ENCODE data around the gene CDC42EP1. TPM values are rescaled to one million over a fixed set of nuclear protein-coding genes. Genes with fewer than 3 reads are reported as not detected.
A peak's percentile ranks its signal among the peaks of the same experiment; 100 is the strongest.

The CDC42EP1 gene
- total RNA-seq, 1 donor from 2014 or later: 100 TPM

- no peak overlapping the region for H3K4me3 ChIP-seq
Observed at GRCh38 chr22:37556710-37557109, 3.6 kb upstream of the CDC42EP1 start.

GRCh38 chr22:37557321-37558001 lies 2.8 kb upstream of the CDC42EP1 start:
- peaks cover 10 to 17% of the 10 kb centered on the region in 2 donors for H3K4me1 ChIP-seq
- DNase-seq (ENCODE audit: low spot score in 2 of 2): no peak
- H3K4me3 ChIP-seq: no peak overlapping the region
- no peaks in the 10 kb centered on the region for H3K27me3 ChIP-seq
- intact Hi-C loops (cut with DNase I): no loop called here
- TF ChIP-seq, protein P1, sequence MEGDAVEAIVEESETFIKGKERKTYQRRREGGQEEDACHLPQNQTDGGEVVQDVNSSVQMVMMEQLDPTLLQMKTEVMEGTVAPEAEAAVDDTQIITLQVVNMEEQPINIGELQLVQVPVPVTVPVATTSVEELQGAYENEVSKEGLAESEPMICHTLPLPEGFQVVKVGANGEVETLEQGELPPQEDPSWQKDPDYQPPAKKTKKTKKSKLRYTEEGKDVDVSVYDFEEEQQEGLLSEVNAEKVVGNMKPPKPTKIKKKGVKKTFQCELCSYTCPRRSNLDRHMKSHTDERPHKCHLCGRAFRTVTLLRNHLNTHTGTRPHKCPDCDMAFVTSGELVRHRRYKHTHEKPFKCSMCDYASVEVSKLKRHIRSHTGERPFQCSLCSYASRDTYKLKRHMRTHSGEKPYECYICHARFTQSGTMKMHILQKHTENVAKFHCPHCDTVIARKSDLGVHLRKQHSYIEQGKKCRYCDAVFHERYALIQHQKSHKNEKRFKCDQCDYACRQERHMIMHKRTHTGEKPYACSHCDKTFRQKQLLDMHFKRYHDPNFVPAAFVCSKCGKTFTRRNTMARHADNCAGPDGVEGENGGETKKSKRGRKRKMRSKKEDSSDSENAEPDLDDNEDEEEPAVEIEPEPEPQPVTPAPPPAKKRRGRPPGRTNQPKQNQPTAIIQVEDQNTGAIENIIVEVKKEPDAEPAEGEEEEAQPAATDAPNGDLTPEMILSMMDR (IDR thresholded peaks at IDR 0.05): no peak
- no peaks in the 10 kb centered on the region for H3K36me3 ChIP-seq
- H3K27ac ChIP-seq: no peak overlapping the region
- no peaks in the 10 kb centered on the region for H3K9me3 ChIP-seq

More at GRCh38 chr22:37556710-37557109, 3.6 kb upstream of the CDC42EP1 start:
- no peak for DNase-seq (ENCODE audit: low spot score in 2 of 2)
- intact Hi-C loops (cut with DNase I): no loop called here
- Histone ChIP-seq H3K27ac (no peak overlapping the region), H3K4me1 (peaks cover 12 to 18% of the 10 kb centered on the region in 2 donors), H3K9me3 (no peaks in the 10 kb centered on the region), H3K27me3 (no peaks in the 10 kb centered on the region), H3K36me3 (no peaks in the 10 kb centered on the region)
- TF ChIP-seq, protein P1 (IDR thresholded peaks at IDR 0.05): no peak

DNA sequence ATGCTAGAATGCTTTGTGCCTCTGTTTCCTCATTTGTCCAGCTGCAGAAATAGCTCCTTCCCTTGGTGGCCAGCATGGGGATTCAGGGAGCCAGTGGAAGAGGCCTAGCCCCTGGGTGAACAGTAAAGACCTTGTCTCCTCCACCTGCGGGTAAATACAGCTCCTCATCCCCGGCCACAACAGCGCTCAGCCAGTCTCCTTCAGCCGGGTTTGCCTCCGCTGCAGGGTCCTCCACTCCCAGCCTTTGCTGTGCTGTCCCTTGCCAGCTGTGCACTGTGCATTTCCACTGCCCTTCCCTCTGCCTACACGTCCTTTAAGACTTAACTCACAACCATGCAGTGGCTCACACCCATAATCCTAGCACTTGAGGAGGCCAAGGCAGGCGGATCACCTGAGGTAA lies 1.5 kb upstream of the CDC42EP1 start:
- no peaks in the 10 kb centered on the region for H3K9me3 ChIP-seq

GRCh38 chr22:37559521-37559900 lies 769 bp upstream of the CDC42EP1 start:
- peaks cover 23 to 35% of the 10 kb centered on the region in 2 donors for H3K4me1 ChIP-seq
- intact Hi-C loops (cut with DNase I): no loop called here

More for the DNA sequence above, 1.5 kb upstream of the CDC42EP1 start:
- Histone ChIP-seq H3K4me3 (no peak overlapping the region), H3K27ac (peak overlapping the region; percentile 98 to 99), H3K4me1 (peaks cover 18 to 28% of the 10 kb centered on the region in 2 donors), H3K27me3 (no peaks in the 10 kb centered on the region), H3K36me3 (no peaks in the 10 kb centered on the region)
- DNase-seq (ENCODE audit: low spot score in 2 of 2): no peak
- intact Hi-C loops (cut with DNase I): no loop called here
- TF ChIP-seq, protein P1 (IDR thresholded peaks at IDR 0.05): no peak

GRCh38 chr22:37560608-37561211 lies 430 bp downstream of the CDC42EP1 start:
- intact Hi-C loops (cut with DNase I): loop anchor here (1.0 to 5.0 kb wide), 5 partner anchors 11 to 1972 kb away; partner anchors contain the start of genes GGA1, LGALS1 and RPS19BP1
- TF ChIP-seq, protein P1 (IDR thresholded peaks at IDR 0.05): no peak

More at GRCh38 chr22:37559521-37559900, 769 bp upstream of the CDC42EP1 start:
- Histone ChIP-seq H3K4me3 (peak overlapping the region; percentile 84 to 95), H3K27me3 (no peaks in the 10 kb centered on the region), H3K27ac (peak overlapping the region; percentile 98 to 99), H3K9me3 (no peaks in the 10 kb centered on the region), H3K36me3 (no peaks in the 10 kb centered on the region)
- DNase-seq (ENCODE audit: low spot score in 2 of 2): no peak
- TF ChIP-seq, protein P1 (IDR thresholded peaks at IDR 0.05): no peak

More at GRCh38 chr22:37560608-37561211, 430 bp downstream of the CDC42EP1 start:
- Histone ChIP-seq H3K27ac (peak overlapping the region; percentile 98 to 99), H3K4me1 (peaks cover 32 to 45% of the 10 kb centered on the region in 2 donors), H3K9me3 (no peaks in the 10 kb centered on the region), H3K36me3 (no peaks in the 10 kb centered on the region), H3K4me3 (peak overlapping the region; percentile 84 to 95), H3K27me3 (no peaks in the 10 kb centered on the region)
- DNase-seq (ENCODE audit: low spot score in 2 of 2): peak in 1 of 2 donors; percentile 80
